Activated CD4-positive, alpha-beta T cell treated with anti-CD3 and anti-CD28 coated beads, Interleukin-2, amount 50 U/mL, for 1 hour (primary cell): ENCODE results near the gene TBX4.

ENCODE experiments used
- DNase-seq: peaks from one replicate; pipeline ENCODE4 v3.0.0-alpha.2; 2020

TBX4 gene

DNA sequence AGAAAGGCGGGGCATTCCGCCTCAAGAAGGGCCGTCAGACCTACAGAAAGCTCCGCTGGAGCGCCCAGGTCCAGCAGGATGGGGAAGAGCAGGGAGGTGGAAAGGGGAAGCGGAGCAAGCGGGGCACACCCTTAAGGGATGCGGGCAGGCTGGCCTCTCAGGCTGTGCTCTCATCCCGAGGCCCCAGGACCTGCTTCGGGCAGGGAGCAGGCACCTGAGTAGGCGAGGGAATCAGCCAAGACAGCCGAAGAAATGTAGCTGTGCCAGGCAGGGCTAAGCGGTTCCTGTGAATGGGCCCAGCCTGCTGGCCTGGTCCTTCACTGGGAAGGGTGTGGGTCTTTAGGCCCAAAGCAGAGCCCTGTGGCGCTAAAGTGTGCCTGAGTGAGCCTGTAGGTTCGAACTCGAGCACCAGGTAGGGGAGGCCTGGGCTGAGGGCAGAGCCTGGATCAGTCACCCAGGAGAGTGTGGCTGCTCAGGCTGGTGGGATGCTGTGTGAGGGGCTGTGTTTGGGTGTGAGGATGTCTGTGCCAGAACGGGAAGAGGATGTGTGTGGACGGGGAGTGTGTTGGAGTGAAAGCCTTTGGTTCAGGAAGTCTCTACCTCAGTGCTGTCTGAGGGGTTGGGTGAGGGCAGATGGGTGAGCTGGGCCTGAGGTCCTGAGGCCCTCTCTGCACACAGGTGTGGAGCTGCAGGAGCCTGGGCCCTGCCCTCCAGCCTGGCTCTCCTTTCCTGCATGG is 3.3 kb downstream of the TBX4 start:
- DNase-seq, result no peak

DNA sequence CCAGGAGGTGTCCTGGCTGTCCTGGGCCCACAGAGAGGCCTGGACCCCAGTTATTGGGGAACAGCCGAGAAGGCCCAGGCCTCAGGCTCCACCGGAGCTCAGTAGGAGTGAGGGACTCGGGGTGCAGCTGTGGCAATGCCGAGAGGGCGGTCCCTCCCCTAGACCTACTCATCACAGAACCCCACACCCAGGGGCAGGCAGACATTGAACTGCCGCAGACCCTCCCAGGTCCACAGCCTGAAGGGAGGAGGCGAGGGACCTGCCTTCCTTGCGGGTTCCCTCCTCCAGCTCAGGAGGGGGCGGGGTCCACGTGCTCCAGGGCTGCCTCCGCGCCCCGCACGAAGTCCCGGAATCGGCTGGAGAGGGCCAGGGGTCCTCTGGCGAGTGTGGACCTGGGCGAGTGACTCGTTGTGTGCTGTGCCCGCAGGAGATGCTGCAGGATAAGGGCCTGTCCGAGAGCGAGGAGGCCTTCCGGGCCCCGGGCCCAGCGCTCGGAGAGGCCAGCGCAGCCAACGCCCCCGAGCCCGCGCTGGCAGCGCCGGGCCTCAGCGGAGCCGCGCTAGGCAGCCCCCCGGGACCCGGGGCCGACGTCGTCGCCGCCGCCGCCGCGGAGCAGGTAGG is 3.9 kb downstream of the TBX4 start:
- no peak for DNase-seq

DNA sequence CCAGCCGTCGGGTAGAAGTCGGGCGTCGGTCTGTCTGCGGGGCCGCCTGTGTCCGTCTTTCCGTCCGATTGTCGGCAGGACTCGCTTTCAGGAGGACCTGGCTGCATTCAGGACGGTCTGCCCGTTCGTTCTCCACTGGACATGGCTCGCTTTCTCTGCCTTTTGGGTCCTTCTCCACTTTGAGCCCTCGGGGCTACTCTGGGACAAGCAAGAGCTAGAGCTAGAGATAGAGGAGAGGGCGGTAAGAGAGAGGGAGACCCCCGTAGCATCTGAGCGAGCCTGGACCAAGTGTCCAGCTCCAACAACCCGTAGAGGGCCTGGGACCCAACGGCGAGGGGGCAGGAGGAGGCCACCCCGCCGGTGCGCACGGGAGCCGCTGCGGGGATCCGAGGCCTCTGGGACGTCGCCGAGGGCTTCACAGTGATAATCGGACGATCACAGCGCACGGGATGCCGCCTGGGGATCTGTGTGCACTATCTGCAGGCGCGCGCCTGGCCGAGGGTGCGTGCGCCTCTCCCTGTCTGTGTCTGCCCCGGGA is 4.5 kb downstream of the TBX4 start:
- no peak for DNase-seq

DNA sequence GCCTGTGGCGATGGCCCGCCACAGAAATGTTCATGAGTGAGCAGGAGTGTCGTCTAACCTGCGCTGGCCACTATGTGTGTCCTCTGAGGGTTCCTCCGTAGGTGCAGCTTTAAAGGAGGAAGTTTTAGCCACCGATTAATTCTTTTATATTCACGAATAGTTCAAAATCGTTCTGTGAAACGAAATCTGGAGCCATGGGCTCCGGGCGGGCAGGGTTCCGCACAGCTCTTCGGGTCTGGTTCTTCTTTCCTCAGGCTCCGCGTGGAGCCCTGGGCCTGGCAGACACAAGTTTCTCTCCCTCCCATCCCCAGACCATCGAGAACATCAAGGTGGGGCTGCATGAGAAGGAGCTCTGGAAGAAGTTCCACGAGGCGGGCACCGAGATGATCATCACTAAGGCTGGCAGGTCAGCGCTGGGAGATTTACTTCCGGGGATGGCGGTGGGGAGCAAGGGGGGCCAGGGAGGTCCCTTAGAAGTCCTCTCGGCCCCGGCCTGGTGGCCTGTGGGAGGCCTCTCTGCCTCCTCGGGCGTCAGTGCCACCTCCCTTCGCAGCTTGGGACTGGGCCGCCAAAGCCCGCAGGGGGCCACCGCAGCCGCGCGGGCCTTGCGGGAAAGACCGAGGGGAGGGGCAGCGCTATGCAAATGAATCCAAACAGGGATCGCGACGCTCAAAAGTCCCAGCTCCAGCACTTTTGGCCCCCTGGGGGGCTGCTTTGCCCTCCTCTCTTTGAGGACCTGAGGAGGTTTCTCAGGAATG is 5.2 kb downstream of the TBX4 start:
- DNase-seq, result no peak

DNA sequence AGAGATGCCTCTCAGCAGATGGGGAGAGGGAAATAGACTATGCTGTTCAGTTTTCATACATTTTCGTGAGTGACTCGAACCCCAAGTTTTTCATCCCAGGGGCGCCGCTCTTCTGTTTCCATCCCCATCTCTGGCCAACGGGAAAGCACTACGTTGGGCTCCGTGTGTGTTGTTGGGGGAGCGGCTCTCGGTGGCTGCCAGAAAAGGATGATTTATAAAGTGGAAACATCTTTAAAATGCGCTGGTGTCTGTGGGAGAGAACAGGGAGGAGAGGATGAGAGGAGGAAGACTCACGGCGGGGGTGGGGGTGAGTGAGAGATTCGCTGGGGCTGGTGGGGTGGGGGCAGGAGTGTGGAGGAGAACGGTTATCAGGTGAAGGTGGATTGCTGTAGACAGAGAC is 5.8 kb downstream of the TBX4 start:
- DNase-seq, result no peak

DNA sequence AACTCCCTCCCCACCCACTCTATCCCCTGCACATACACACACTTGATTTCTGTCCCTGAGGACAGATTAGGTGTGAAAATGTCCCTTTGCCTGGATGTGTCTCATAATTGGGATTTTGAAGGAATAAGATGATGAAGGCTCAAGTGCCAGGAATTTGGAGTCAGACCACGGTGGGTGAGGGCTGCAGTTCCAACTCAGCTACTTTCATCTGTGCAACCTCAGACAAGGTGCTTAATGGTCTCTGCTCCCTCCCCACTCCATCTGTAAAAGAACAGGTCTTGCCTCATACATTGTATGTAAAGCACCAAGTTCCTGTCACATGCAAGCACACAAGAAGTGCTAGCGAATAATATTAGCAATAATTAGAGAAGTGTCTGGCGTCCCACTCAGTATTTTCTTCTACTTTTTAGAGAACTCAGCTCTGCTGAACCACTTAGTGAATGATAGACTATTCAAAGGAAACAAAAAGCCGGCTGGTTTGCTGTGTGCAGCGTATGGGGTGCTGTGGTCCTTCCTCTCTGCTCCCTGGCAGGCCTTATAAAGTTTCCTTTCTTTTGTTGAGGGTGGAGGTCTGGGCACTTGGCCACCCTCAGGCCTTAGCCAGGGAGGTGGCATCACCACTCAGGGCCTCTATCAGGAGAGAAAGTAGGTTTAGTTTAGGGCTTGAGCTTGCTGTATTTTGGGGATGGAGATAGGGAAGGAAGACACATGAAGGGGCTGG is 6.4 kb downstream of the TBX4 start:
- DNase-seq, result no peak

DNA sequence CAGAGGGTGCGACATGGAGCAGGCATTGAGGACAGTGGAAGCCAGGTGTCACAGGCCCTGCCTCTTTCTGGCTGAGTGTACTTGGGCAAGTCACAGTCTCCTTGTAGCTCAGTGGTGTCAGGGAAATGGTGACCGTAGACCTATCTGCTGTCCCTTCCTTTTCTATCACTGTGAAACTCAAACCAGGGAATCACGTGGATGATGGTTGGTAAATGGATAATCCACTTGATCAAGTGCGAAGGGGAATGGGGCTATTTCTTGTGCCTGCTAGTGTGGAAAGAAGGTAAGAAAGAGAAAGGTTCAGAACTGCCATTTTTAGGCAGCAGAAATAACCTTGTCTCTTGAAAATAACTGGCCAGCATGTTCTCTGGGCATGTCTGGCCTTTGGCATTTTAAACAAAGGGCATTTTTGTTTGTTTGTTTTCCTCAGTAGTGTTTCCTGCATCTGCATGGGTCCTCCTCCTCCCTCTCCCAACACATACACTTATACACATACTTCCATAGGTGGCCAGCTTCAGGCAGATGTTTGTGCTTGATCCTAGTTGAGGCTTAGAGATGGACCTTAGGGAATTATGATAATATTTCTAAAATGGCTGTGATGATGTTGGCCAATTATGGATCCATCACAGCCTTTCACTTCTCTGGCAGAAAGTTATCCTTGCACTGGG is 7.1 kb downstream of the TBX4 start:
- no peak for DNase-seq

DNA sequence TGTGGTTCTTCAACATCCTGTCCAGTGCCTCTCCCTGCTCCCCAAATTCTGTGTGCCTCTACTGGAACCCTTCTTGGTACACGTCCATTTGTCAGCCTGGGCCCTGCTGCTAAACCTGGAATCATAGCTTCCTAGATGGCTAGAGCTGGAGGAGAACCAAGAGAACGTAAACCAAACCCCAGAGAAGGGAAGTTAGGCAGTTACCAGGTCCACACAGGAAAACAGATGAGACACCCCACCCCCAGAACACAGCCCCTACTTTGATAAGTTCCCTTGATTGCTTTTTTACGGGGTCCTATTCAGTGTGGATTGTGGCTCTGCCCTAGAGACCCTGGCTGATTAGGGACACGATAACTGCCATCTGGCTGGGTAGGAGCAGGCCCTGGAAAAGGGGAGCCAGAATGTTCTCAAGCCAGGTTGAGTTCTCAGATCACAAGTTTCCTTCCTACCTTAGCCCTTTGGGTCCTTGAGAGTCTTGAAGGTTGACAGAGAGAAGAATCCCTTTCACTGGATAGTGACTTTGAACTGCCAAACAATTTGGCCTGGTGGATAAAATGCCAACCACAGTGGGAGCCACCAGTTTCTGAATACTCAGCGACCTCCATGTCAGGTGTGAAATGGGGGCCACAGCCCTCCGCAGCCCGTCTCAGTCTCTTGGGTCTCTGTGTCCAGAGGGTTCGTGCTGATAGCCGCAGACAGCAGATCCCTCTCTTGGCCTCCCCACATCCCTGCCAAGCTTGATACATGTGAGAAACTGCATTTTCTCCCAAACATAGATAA is 7.9 kb downstream of the TBX4 start:
- no peak for DNase-seq

DNA sequence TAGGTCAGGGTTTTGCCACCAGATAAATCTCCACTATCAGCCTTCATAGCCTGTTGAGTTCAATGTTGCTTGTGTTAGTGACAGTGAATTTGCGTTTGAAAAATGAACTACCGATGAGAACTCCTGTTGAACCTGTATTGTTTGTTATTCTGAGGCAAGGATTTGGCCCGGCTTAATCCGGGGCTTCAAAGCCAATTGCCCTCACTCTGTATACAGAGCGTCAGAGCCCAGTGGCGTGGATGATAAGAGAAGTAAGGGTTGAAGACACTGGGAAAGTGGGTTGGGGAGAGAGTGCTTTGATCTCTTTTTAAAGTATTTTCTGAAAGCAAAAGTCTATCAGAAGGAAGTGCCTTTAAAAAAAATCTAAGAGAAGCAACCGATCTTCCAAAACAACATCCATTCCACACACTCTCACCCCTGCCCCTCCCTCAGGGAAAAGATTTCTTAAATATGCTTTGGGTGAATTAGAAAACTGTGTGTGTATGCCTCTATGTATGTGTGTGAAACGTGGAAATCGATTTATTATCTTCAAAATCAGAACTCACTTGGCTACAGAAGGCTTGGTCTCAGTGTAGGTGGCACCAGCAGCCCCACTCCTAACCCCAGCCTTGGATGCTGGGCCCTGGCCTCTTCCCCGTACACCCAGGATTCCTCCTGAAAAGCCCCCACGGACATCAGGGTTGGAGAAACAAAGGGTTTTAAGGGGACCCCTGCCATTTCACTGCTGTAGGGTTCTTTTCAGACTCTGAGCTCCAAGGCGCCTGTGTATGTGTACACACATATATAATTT is 8.8 kb downstream of the TBX4 start:
- no peak for DNase-seq

DNA sequence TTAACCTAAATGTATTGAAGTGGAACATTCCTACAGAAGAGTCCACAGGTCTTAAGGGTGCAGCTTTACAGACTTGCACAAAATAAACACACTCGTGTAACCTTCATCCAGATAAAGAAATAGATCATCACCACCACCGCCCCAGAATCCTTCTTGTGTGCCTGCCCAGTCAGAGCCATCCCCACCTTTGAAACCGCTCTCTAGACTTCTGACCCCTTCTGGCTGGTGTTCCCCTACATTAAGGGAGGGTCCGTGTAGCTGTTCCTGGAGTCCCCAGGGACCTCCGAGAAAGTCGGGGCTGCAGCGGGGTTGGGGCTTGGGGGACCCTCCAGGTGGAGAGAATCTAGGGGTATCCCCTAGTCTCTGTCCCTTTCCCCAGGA is 9.4 kb downstream of the TBX4 start:
- DNase-seq, result no peak

DNA sequence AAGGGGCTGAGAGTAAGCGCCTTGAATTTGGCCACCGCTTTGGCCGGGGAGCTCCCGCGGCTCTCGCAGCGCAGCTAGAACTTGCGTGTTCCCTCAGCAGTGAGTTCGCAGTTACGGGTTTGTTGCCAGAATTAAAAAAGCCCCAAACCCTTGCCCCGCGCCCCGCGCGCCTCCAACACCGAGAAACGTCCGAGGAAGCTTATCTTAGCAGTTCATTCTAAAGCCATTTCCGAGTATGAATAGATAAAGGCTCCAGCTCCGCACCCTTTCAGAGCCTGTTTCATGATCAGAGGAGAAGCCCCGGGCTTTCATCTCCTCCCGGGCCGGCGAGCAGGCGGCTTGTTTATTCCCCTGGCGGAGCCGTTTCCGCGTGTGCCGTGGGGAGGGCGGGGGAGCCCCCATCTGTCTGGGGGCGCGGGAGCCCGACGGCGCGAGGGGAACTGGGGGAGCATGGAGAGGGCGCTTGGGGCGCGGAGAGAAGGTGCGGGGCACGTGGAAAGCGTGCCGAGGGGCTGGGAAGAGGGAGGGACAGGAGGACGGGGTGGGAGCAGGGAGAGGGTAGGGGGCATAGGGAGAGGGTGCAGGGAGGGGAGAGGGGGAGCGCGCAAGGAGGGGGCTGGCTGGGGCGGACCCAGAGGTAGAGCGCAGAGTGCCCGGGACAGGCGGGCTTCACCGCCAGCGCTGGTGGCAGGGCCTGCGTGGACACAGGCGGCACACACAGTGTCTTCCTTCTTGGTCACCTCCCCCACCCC is 9.9 kb downstream of the TBX4 start:
- no peak for DNase-seq

DNA sequence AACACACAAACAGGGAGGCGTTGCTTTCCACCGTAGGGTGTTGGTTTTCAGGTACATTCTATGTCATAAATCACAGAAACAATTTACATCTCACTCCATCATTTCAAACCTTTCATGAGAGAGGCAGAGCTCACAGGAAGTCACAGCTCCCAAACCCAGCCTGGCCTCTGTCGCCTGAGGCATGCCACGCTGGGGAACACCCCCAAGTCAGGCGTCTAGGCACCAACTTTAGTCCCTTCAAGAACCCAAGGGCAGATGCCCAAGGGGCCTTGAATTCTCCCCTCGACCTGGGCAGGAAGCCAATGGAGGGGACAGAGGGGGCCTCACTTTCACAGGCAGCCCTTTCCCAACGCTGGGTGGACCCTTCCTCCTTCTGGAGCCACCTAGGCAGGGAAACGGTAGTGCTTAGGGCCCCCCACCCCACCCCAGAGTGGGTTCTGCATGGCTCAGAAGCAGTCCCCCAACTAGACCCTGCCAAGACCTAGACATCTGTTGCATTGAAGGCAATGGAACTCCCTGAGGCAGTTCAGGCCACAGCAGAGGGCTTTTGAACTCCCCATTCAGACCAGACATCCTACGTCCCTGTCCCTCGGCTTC is 10.6 kb downstream of the TBX4 start:
- no peak for DNase-seq

DNA sequence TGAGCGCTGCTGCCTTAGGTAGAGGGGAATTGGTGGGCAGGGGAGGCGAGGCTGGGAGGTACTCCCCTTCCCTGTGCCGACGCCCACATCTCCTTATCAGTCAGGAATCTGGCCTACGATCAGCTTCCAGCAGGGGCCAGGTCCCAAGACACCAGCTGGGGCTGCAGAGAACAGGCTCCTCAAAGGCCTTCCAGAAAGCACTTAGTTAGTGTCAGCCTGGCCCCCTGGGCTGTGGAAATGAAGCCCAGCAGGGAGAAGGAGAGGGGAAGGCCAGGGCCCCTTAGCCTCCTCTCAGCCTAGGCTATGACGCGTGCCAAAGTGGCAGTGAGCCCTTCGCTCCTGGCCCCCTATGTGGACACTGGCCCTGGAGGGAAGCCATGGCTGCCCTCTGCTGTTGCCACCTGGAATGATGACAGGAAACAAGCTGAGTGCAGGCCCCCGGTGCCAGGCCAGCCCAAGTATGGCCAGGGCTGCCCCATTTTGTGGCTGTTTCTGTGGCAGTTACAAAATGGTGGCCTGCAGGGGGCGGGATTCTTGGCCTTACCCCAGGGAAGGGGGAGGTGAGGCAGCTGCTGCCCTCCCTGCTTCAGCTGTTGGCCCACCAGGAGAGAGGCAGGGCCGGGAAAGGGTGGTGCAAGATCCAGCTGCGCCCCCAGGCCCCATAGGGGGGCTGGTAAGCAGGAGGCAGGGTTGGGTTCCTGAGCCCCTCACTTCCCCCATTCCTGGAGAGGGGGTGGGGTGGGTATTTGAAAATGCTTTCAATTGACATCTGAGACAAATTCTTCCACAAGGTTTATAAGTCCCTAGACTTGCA is 11.3 kb downstream of the TBX4 start:
- no peak for DNase-seq

DNA sequence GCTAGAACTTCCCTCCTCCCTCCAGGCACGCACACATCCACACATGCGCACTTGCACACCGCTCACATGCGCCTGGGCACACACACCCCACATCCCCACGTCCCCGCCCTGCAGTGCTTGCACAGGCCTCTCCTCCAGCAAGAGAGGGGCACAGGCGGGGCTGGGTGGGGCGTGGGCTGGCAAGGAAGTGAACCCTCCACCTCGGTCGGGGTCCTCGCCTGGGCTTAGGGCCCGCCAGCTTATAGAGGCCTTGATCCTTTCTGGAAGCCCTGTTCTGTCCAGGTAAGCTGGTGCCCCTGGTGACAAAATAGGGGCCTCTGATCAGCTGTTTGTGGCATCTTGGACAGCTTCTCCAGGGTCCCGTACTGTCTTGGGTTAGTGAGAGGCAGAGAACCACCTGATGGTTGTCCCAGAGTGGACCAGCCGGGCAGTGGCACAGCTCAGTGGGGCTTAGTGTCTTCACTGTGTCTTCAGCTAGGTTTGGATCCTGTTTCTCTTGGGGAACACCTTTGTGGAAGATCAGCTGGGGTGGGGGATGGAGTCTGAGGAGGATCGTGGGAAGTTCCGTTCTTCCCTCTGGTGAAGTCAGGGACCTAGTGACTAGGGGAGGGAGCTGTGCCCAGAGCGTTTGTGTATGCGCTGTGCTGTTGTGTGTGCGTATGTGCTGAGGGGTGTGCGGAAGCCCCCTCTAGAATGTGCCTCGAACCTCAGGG is 12.1 kb downstream of the TBX4 start:
- DNase-seq, result no peak

DNA sequence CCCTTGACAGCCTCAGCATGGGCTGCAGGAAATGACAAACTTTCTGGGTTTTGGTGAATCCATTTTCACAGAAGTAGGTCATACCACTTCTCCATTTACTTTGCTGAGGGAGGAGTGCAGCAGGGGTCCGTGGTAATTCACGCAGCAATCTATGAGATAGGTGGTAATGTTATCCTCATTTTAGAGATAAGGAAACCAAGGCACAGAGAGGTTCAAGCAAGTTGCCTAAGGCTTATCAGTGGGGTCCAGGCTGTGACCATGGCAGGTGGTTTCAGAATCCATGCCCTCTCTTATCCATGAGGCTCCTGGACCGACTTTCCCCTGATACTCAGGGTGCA is 12.6 kb downstream of the TBX4 start:
- DNase-seq, result no peak

DNA sequence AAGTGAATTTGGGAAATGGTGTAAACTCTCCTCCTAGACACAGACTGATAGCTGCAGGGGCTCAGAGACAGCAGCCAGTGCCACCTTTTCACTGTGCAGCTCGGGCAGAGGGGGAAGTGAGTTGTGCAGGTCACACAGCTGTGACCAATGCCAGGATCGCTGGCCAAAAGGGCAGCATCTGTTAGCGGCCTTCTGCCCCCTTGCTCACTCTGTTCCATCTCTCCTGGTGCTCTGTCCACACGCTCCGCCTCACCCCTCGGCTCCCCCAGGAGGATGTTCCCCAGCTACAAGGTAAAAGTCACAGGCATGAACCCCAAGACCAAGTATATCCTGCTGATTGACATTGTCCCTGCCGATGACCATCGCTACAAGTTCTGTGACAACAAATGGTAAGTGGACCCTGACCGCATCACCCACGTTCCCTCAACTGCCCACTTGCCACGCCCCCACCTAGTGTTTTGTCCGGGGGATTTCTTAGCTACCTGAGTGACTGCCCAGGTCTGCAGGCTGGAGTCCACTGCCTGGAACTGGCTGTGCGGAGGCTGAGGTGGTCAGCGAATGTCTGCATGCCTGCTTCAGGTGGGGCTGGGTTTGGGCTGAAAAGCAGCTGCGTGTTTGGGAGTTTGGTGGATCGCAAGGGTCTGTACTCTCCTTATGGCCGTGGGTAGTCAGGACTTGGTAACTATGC is 13.5 kb downstream of the TBX4 start:
- DNase-seq, result no peak

DNA sequence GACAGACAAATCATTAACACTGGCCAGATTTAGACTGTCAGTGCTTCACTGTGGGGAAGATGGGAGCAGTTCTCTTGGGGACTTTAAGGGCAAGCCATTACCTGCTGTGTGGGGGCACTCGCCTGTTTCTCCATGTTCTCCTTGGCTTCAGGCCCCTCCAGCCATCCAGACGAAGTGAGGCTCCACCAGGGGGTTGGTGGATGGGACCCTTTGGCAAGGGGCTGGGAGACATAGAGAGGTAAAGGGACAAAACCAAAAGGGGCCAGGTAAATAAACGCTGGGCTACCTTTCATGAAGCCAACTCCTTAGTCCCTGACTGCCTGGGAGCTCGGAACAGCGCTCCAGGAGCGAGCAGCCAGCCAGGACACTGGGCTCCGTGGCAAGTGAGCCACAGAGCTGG is 14.0 kb downstream of the TBX4 start:
- no peak for DNase-seq
